Fibroblast of mammary gland (primary cell): ENCODE results near the gene MYLK3.

Source experiments
- DNase-seq: peaks from one replicate; pipeline ENCODE4 v3.0.0-alpha.2; 2010; ENCODE audit warnings: low read depth
- H3K4me3 ChIP-seq: 2 replicates; pipeline ENCODE4 v1.5.1; 2011; ENCODE audit warnings: low read depth, mild to moderate bottlenecking, low read length, moderate library complexity; ENCODE audit not compliant: control insufficient read depth
- CTCF ChIP-seq: conservative IDR thresholded peaks from 2 replicates; pipeline ENCODE4 v1.5.1; 2011; ENCODE audit warnings: low read depth, low read length, inconsistent platforms; ENCODE audit not compliant: control insufficient read depth, insufficient read depth

Gene MYLK3

GRCh38 chr16:46693598-46693997, 54.5 kb downstream of the MYLK3 start:
- TF ChIP-seq CTCF: no peak
- H3K4me3 ChIP-seq: no peak overlapping the region
- no peak for DNase-seq

- TF ChIP-seq CTCF: no peak
- peak; percentile 14 for DNase-seq
- no peak overlapping the region for H3K4me3 ChIP-seq
Measured at GRCh38 chr16:46691726-46692125, 56.4 kb downstream of the MYLK3 start.

GRCh38 chr16:46690281-46691178, 57.6 kb downstream of the MYLK3 start:
- DNase-seq: peak; percentile 51
- H3K4me3 ChIP-seq: peak overlapping the region; percentile 92
- no peak for TF ChIP-seq CTCF

- H3K4me3 ChIP-seq: peak within 1 kb of the TSS; percentile 92
- TF ChIP-seq CTCF: peak; percentile 55
- peak; percentile 94 for DNase-seq
Measured at GRCh38 chr16:46689365-46690280, 58.5 kb downstream of the MYLK3 start, which contains the start of gene ORC6. Gene ORC6 (plus strand): TSS chr16:46689659. CDS start chr16:46689706, 47 bp downstream.

GRCh38 chr16:46688654-46689364, 59.3 kb downstream of the MYLK3 start, which contains the start of gene VPS35:
Gene VPS35 (minus strand): TSS chr16:46689178. CDS start chr16:46689133, 45 bp downstream.
- peak; percentile 98 for DNase-seq
- H3K4me3 ChIP-seq: peak within 1 kb of the TSS; percentile 92
- no peak for TF ChIP-seq CTCF
